Measurements from ENCODE around the gene ANXA7.

ANXA7 gene

GRCh38 chr10:73413528-73414229, at the start of gene ANXA7:
ANXA7 (minus strand) TSS chr10:73414058; CDS start chr10:73400856, 13,202 bp downstream.
- DNase-seq, result peak; percentile 93

DNA sequence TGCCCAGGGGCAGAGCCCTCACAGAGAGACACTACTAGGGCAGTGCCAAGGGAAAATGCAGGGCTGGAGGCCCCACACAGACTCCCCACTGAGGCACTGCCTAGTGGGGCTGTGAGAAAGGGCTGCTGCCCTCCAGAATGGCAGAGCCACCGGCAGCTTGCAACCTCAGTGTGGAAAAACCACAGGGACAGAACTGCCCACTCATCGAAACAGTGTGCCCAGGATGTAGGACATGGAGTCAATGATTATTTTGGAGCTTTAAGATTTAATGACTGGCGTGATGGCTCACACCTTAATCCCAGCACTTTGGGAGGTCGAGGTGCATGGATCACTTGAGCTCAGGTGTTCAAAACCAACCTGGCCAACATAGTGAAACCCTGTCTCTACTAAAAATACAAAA, 47.0 kb upstream of the ANXA7 start:
- DNase-seq, result no peak

GRCh38 chr10:73459683-73460314, 45.9 kb upstream of the ANXA7 start:
- DNase-seq, result no peak

GRCh38 chr10:73456187-73456890, 42.5 kb upstream of the ANXA7 start:
- DNase-seq, result no peak

DNA sequence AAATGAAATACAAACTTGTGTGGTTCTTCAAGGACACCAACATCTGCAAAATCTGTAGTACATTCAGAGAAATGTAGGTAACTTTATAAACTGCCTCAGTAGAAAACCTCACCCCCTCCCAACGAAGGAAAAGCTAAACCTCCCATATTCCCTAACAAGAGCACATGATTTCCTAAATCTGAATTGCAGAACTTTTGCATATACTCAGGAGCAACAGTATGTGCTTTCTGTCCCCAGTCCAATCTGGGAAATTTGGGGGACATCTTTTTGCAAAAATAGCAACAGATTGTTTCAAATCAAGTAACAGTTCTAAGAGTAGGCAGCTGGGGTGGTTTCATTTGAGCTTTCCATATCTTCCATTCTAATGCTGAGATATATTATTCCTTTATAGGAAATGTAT, 35.3 kb upstream of the ANXA7 start:
- no peak for DNase-seq

DNA sequence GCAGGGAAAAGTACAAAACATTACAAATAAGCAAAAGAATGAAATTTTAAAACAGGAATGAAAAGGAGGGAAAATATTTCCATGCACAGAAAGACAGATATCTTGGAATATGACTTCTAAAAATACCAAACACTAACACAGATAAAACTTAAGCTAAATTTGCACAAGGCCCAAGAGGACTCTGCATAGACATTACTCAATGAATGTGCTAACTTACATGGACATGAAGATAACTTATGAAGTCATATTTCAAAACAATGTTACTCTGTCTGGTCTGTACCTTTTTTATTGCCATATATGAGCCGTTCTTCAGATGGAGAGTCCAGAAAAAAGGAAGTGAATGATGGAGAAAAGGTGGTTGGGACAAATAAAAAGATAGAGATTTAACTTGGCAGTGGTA, 34.5 kb upstream of the ANXA7 start:
- DNase-seq, result no peak

DNA sequence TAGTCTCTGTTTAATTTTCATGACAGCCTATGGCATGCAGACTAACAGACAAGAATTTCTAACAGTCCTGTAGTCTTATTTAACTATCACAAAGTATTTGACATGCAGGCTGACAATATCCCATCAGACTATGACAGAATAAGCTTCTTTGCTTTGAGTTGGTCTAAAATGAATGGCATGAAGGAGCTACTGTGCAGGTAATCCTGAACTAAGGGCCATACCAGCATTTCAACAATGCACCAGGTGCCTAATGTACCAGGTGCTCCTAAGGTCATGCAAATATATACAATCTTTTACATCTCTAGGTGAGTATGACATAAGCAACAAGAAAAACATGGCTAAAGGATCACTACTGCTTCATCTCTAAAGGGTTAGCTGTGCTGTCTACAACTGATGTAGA, 33.1 kb upstream of the ANXA7 start:
- DNase-seq, result no peak

DNA sequence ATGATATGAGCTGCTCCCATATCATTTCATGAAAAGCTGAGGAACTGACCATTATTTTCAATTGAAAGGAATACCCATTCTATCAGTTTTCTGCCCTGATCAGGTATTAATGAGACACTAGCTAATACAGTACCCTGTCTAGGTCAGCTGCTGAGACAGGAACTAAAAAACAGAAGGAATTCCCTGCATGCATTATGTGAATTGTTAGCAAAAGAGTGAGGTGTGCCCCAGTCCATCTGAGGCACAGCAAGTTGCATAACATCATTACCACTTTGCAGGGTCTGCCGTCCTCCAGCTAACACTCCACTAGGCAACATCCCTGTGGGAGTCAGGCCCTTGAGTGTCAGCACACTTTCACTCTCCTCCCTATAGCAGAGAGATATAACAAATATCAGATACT, 30.6 kb upstream of the ANXA7 start:
- DNase-seq, result no peak

GRCh38 chr10:73439605-73440312, 25.9 kb upstream of the ANXA7 start:
- DNase-seq, result no peak

- no peak for DNase-seq
Measured at GRCh38 chr10:73439055-73439454, 25.2 kb upstream of the ANXA7 start.

DNA sequence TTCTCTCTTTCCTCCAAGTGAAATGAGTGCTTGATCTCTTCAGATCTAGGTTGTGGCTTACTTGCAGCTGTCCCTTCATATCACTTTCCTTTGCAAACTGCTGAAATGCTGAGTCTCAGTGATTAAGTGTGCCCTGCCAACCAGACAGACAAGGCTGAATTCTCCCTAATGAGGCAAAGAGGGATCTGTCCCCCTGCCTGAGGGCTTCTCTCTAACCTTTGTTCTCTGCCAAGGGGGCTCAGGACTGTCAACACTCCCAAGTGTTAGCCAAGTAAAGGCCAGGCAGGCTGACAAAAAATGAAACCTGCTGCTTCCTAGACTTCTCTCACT, 19.6 kb upstream of the ANXA7 start, which contains the start of gene MSS51:
MSS51 (minus strand) TSS at position 24 of the 330 bp plus-strand sequence. CDS start 5,277 bp downstream, outside the sequence.
- DNase-seq, result no peak

DNA sequence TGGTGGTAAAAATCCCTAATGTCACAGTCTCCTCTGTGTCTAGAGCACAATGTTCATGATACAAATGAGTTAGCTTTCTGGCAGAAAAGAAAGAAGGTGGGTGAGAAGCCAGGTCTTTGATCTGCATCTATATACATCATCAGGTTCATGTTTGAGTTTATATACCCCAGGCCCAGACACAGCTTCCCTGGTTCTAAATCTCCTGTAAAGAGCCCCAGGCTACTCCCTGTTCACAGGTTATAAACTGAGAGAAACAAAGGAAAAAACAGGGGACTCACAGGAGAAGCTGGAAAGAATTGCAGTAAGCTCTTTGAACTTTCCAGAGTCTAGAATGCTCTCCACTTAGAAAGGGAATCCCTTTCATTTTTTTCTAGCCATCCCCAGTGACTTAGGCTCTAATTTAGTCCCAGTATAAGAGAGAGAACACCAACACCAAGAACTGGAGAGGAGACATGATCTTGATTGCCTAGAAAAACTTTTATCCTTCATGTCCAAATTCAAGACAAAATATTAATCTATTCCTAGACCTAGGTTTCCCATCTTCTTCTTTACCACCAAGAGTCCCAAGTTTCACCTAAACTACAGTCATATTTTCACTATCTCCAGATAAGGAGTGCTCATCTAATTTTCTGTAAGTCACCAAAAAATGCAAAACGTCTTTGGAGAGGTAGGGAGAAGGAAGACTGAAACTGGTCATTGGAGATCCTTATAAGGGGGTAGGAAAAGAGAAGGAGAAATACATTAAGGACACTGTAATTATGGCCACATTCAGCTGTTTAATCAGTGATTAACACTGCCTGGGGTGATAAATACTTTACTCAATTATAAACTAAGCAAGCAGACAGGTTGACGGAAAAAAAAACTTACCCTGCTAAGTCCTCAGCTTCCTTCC, 19.0 kb upstream of the ANXA7 start:
- no peak for DNase-seq

GRCh38 chr10:73426318-73426717, 12.5 kb upstream of the ANXA7 start:
- DNase-seq, result no peak

DNA sequence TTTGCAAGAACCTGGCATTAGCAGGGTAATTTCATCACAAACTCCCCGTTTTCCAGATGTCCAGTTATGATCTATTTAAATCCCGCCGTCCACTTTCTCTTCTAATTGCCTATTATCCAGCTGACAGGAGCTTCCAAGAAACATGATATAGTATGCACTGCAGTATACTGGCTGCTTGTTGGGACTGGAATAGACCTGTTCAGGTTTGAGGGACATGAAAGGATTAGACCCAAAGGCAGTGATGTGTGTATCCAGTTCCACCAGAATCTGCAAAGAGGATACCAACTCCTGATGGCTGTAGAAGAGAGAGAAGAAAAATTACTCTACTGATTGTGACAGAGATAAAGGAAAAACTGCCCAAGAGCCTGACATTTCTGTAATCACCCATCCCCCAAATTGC, 10.6 kb upstream of the ANXA7 start:
- no peak for DNase-seq

GRCh38 chr10:73423309-73423708, 9.5 kb upstream of the ANXA7 start:
- DNase-seq, result no peak

DNA sequence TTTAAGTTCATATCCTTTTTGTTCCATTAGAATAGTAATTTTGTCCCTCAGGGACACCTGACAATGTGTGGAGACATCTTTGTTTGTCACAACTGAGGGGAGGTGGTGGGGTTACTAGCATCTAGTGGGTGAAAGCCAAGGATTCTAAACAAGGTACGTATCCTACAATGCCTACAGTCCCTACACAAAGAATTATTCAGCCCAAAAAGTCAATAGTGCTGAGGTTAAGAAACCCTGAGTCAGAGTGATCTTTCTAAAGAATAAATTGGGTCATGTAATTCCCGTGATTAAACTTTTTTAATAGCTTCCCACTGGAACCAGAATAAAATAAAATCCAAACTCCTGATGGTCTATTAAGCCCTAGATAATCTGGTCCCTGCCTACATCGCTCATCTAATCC, 2.7 kb upstream of the ANXA7 start:
- no peak for DNase-seq

DNA sequence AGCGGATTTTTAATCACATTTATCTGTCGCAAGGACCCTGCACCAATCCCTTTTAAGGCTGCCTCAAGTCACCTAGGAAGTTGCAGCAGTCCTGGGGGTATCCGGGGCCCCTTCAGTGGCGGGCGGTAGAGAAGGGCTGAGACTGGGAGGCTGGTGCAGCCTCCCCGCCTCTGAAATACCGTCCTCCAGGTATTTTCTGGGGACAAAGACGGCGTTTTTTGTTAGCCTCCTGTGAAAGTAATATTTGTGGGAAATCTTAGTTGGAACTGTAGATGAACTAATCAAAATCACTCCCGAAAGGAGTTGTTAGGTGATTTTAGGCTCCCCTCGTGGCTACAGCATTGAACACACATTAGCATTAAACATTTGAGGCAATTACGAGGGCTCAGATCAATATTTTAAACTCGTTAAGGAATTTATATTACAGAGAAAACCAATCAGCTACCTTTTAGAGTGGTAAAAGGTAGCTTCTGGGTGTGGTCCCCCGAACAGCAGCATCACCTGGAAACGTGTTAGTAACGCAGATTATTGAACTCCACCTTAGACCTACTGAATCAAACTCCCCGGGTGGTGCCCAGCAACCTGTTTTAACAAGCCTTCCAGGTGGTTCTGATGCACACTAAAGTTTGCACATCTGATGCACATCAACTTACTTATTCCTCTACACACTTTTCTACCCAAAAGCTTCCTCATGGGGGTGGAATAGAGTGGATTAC, 530 bp upstream of the ANXA7 start:
- no peak for DNase-seq

- DNase-seq, result no peak
Measured at GRCh38 chr10:73413108-73413527, 740 bp downstream of the ANXA7 start.

DNA sequence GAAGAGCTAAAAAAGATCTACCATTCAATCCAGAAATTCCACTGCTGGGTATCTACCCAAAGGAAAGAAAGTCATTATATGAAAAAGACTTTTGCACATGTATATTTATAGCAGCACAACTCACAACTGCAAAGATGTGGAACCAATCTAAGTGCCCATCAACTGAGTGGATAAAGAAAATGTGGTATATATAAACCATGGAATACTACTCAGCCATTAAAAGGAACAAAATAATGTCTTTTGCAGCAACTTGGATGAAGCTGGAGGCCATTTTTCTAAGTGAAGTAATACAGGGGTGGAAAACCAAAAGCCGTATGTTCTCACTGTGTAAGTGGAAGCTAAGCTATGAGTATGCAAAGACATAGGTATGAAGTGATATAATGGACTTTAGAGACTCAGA, 3.0 kb downstream of the ANXA7 start:
- DNase-seq, result no peak

DNA sequence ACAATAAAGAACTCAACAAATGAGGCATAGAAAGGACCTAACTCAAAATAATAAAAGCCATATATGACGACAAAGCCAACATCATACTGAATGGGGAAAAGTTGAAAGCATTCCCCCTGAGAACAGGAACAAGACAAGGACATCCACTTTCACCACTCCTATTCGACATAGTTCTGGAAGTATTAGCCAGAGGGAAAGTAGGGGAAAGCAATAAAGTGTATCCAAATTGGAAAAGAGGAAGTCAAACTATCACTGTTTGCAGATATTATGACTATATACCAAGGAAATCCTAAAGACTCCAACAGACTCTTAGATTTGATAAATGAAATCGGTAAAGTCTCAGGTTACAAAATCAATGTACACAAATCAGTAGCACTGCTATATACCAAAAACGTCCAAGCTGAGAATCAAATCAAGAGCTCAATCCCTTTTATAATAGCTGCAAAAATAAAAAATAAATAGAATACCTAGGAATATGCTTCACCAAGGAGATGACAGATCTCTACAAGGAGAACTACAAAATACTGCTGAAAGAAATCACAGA, 4.8 kb downstream of the ANXA7 start:
- no peak for DNase-seq

- no peak for DNase-seq
Measured at GRCh38 chr10:73408061-73408460, 5.8 kb downstream of the ANXA7 start.

DNA sequence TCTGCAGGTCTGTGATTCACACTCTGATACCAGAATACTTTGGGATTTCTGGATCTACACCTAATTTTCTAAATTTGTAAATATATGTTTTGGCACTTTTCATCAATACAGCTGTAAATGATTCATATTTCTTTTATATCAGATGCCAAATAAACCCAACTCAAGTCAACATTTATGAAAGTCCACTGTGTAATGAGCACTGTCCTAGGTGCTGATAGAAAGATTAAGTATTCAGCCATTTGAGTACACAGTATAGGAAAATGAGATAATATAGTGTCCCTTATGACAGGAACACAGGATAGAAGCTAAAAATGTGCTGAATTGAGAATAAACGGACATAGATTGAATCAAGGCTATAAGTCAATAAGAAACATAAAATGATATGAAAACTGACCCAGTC, 6.4 kb downstream of the ANXA7 start:
- DNase-seq, result no peak
